GM20431 (cell line): ENCODE measurements around the gene SPARC.

Experiments used
- in situ Hi-C: fragments of 300-500 bp; cut with MseI, MboI; formaldehyde crosslinking; loops from one replicate; pipeline ENCODE4 v1.15.0; 2020; ENCODE audit warnings: low sequenced_read_pairs; ENCODE audit not compliant: unreplicated experiment

SPARC gene

DNA sequence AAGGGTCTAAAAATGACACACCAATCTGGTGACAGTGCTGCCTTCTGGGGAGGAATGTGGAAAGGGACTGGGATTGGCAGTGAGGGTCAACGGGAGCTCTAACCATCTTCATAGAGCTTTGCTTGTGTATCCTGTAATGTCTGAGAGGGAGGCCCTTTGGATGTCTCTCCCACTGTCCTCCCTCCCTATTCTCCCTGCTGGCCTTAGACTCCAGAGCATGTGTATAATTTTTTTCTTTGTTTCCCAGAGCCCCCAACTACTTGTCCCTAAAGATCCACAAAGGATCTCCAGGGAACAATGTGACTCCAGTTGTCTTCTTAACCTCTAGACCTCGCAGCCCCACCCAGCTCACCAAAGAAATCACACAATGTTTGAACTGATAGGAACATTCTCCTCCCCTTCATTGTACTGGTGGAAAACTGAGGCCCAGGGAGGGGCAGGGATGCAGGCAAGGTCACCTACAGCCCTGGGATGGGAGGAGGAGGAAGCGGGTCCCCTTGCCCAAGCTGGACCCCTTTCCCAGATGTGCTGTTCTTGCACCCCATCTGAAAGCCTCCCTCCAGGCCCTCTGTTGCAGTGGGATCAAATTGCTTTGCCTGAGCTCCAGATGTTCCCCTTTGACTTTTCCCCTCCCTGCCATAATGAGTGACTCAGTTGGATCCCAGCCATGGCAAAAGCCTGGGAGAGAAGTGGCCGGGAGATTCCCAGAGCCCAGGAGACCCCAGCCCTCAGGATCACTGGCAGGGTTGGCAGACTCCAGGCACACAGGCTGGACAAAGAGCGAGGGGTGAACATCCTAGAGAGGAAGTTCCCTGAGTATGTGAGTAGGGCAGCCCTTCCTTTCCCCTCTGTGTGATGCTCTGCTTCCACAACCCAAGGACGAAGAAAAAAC is 21.8 kb downstream of the SPARC start:
- in situ Hi-C loops, result loop anchor here (10.0 kb wide), 1 partner anchor 70 kb away; no protein-coding TSS in a partner anchor

DNA sequence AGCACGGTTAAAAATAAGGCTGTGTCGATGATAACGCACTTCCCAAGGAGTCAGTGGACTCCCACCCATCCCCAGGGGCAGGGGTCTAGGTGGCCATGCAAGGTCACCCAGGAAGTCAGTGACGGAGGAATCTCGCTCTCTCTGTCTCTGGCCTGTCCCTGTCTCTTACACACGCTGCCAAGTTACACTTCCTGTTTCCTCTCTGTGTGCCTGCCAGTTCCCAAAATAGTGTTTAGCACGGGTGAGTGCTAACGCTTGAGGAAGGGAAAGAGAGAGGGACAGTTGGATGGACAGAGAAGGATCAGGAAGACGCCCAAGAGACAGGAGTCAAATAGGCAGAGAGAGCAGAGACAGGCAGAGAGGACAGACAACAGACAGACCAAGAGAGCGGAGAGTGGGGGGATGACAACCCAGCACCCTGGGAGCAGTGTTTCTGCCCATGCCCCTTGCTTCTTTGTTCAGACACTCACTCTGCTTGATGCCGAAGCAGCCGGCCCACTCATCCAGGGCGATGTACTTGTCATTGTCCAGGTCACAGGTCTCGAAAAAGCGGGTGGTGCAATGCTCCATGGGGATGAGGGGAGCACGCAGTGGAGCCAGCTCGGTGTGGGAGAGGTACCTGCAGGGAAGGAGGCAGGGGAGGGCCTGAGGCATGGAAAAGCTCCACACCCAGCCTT is 23.0 kb downstream of the SPARC start:
- in situ Hi-C loops, result loop anchor here (10.0 kb wide), 1 partner anchor 71 kb away; no protein-coding TSS in a partner anchor

DNA sequence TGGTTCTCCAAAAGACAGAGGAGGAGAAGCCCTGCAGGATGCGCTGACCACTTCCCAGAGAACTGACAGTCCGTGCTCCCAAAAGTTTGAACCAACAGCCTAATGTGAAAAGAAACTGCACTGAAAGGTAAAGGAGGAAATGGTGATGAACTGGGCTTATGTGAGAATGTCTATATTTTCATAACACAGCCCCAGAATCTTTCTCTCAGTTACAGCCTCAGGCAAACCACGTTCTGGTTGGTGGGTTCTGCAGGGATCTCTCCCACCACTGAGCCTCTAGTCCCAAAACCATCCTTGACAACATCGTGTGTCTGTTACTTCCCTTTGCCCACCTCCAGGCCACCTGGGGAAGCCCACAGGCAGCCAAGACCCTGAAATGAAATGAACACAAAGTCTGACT is 23.9 kb downstream of the SPARC start:
- in situ Hi-C loops, result loop anchor here (10.0 kb wide), 1 partner anchor 72 kb away; no protein-coding TSS in a partner anchor

DNA sequence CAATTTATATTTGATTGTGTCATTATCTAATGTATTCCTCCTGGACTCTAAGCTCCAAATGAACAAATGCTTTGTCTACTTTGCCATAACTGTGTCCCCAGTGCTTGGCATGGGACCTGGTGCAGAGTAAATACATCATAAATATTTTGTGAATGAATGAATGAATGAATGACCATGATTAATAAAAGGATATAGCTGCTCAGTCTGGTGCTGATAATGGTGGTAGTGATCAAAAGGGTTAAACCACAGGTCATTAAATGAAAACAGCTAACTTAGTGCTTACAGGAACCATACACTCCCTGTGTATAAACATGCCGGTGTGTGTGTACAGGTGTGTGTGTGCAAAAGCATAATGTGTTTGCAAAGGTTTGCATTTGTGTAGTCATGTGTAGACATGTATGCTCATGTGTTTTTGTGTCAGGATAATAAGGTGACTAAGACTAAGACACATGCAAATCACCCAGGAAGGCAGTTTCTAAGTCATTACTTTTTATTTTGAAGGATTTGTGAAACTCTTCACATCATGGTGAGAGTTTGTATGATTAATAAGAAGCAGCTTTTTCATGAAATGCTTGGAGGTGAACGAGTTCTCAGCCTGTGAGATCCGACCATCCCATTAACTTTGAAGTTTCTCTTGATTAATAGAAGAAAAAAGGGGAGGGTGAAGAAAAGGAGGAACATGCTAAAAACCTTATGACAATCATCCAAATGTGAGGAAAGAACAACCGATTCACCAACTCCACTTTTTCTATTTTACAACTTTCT is 24.6 kb downstream of the SPARC start:
- in situ Hi-C loops, result loop anchor here (10.0 kb wide), 1 partner anchor 73 kb away; no protein-coding TSS in a partner anchor

DNA sequence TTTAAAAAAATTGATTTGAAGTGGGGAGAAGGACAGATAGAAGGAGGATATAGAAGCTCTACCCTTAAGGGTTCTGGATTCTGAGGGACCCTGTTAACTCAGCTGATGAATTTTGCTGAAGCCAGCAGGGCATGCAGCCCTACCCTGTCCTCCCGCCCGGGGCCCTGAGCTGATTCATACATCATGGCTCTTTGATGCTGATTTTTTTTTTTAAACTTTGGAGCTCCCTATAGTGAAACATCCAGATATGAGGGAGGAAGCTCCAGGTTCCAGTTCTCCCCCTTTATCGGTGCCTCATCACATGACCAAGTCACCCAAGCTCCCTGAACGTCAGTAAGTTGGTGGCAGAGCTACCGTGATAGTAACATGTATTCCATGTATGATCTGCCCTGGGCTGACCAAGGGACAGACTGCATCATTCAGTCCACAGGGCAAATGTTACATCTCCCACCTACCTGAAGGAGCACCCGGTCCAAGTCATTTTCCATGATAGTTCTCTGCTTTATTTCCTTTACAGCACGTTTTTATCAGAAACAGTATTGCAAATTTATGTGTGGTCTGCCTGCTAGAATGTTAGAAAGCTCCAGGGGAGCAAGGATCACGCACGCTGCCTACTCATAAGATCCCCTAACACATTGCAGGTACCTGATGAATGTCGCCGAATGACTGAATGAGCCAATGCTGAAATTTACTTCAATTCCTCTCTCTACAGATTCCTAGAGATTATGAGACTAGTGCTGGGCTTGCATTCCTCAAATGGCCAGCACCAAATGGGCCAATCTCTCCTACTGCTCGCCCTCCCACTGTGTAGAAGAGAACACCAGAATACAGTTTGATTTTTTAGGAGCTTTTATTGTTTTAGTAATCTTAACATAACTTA is 25.9 kb downstream of the SPARC start:
- in situ Hi-C loops, result loop anchor here (10.0 kb wide), 1 partner anchor 74 kb away; no protein-coding TSS in a partner anchor

DNA sequence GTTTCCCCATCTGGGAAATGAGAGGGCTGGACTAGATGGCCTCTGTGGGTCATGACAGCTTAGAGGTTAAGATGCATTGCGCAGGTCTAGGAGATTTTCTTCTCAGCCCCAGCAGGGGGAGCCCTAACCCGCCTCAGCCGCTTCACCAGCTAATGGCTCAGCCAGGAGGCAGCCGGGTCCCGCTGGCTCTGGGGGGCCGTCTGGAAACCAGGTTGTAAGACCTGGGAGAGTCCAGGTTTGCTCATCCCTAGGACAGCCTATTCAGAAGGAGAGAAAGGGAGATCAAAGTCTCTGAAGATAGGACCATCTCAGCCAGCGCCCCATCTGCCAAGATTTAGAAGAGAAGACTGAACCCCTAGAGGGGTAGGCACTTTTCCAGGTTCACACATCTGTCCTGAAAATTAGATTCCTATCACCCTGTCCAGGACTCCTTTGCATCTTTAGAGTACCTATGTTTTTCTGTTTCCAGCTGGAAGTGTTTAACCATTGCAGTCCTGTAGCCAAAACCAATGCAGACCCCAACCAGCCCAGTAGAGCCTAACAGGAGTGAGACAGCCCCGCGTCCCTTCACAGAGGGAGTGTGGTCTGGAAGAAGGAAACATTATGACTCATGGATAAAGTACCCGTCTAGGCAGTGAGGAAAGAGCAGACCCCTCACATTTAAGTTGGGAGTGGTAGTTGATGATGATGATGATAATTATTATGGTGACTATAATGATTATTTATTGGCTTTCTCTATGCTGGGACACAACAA is 27.5 kb downstream of the SPARC start:
- in situ Hi-C loops, result no loop called here

DNA sequence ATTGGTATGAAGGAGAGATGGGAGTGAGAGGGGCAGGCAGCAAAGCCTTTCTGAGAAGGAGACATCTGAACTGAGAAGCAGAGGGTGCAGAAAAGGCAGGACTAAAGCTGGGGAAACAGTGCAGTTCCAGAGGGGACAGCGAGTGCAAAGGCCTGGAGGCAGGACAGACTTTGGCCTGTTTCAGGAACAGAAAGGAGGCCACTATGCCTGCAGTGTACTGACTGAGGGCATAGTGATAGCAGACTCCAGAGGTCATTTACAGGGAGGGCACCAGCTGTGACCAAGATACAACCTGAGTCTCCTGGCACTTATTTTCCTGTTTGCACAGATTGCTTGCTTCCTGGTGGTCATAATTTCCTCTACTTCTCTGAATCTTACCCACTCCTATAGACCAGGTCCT is 29.6 kb downstream of the SPARC start:
- in situ Hi-C loops, result no loop called here

DNA sequence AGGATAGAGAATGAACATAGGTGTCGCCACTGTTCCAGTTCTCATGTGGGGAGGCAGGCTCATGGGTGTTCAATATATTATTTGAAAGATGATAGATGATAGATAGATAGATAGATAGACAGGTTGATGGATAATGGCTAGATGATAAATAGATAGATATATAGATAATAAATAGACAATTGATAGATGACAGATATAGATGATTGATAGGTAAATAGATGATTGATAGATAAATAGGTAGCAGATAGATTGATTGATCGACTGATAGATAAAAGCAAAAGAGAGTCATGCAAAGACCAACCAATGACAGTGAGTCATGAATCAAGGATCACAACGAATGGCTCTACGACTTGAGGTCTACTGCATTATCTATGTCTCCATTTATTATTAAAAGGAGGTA is 30.4 kb downstream of the SPARC start:
- in situ Hi-C loops, result no loop called here

DNA sequence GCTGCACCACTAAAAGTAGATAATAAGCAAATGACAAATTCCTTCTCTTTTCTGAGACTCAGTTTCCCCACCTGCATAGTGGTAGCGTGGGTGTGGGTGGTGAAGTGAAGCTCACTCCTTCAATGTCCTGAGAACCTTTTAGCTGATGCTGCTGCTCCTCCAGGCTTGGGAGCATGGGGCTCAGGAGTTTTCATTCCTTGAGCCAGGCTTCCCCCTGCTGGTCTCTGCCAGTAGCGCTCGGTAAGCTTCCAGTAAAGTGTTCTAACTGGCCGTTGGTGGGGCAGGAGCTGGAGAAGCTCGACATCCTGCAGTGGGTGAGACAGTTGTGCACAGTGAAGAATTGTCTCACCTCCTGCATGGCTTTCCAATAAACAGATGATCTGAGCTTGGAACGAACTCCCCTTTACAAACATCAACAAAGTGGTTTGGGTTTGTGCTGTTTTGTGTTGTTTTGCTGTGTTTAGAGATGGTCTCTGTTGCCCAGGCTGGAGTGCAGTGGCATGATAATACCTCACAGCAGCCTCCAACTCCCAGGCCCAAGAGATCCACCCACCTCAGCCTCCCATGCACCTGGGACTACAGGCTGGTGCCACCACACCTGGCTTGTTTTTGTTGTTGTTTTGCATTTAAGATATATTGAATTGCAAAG is 34.6 kb downstream of the SPARC start:
- in situ Hi-C loops, result no loop called here

DNA sequence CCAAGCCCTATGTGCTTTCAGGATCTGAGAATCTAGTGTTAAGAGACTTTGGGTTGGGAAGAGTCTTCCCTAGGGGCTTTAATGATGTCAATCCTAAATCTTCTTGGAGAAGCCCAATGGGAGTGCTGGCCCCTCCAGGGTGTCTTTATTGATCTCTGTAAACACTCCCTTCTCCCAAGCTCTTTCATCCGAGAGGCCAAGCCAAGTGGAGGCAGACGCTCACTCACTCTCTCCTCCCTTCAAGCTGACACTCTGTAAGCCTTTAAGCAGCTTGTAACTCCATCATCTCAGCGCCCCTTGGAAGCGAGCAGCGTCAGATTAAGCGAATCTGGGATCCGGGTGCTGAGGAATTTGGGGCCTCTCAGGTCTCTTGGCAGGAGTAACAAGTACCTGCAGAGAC is 37.7 kb downstream of the SPARC start:
- in situ Hi-C loops, result no loop called here

DNA sequence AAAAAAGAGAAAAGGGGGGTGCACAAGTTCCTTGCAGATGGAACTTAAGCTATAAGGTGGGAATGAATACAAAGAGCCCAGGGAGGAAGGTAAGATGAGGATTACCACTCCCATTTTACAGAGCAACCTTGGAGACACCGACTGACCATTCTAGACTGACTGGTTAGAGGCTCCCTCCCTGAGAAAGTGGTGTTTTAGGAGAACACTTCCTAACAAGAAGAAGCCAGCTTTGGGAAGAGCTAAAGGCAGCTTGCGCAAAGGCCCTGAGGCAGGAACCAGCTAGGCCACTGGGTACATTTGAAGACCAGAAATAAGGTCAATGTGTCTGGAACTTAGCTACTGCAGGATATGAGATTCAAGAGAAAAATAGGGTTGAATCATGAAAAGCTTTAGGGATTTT is 38.6 kb downstream of the SPARC start:
- in situ Hi-C loops, result no loop called here

DNA sequence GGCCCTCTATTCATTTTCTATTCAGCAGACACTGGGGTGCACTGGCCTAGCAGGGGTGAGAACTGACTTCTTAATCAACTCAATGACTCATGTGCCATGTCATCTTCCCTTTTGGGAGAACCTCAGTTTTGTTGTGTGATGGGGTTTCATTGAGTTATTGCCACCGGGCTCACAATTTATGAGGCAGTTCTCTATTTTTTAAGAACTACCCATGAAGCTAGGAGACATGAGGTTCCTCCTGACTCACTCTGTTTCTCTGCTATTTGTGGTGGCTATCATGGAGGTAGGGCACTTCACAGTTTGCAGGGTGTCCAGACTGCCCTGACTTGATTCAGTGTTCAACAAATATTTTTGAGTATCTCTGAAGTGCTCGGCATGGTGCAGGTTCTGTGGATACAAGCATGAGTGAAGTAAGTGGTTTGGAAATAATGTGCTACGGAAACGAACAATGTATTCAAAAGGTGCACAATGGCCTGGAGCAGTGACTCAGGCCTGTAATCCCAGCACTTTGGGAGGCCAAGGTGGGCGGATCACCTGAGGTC is 39.3 kb downstream of the SPARC start:
- in situ Hi-C loops, result no loop called here

DNA sequence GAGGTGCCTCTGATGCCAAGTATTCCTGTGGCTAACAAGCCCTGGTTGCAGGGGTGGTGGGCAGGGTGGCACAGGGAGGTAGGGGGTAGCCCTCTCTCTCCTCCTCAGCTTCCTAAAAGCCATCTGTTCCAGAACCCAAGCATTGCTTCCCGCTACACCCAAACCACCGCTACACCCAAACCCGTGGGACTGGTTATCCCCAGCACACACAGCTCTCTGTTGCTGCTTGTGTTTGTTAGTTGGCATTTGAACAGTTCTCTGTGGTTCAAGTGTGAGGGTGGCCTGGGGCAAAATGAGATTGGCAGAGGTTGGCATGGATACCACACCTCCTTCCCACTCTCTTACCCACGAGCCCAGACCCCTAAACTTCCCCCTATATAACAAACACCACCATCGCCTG is 40.4 kb downstream of the SPARC start:
- in situ Hi-C loops, result no loop called here

DNA sequence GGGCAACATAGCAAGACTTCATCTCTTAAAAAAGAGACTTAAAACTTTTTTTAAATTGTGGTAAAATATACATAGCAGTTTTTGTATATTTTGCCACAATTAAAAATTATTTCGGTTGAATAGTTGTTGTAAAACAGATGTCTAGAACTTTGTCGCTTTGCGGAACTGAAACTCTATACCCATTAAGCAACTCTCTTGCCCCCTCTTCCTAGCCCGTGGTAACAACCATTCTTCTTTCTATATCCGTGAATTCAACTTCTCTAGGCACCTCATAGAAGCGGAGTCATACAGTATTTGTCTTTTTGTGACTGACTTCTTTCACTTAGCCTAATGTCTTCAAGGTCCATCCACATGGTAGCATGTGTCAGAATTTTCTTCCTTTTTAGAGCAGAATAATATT is 43.3 kb downstream of the SPARC start:
- in situ Hi-C loops, result no loop called here

DNA sequence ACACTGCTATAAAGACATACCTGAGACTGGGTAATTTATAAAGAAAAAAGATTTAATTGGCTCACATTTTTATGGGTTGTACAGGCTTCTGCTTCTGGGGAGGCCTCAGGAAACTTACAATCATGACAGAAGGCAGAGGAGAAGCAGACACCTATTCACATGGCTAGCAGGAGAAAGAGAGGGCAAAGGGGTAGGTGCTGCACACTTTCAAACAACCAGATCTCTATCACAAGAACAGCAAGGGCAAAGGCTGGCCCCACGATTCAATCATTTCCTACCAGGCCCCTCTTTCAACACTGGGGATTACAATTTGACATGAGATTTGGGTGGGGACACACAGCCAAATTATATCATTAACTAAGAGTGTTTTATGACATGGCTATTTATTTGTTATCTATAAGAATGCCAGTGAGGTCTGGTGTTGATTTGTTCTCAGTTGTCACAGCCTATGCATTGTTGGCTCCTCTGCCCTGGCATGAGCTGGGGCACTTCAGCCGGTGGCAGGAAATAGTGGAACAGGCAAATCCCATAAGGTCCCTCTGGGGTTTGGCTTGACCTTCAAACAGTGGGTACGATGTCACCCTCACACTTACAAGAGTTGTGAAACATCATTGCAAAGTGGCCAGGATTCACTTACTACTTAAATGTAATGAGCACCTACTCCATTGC is 44.1 kb downstream of the SPARC start:
- in situ Hi-C loops, result no loop called here

DNA sequence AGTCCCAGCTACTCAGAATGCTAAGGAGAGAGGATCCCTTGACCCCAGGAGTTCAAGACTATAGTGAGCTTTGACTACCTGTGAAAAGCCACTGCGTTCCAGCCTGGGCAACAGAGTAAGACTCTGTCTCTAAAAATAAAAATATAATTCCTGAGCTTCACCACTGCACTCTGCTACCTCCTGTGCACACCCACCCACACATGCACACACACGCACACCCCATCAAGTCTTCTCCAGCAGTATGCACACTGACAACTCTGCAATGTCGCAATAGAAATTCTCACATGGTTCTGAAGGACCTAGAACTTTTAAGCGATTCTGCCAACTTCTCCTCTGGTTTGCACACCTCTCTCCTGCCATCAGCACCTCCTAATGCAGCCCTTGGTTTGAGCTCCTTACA is 48.1 kb downstream of the SPARC start:
- in situ Hi-C loops, result no loop called here

DNA sequence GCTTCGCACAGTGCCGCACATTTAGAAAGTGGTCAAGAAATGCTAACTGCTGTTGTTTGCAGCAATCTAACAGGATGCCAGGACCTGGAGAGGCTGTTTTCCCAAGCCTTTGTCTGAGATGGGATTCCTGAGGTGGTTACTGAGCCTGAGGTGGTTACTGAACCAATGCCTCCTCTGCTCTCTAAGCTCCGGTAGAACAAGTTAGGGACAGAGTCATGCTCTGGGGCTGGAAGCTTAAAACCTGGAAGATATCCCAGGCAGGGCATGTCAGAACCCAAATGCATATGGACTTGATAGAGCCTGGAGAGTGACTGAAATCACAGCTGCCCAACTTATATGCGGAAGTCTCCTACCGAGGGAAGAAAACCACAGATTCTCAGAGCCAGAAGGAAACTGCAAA is 49.0 kb downstream of the SPARC start:
- in situ Hi-C loops, result no loop called here

DNA sequence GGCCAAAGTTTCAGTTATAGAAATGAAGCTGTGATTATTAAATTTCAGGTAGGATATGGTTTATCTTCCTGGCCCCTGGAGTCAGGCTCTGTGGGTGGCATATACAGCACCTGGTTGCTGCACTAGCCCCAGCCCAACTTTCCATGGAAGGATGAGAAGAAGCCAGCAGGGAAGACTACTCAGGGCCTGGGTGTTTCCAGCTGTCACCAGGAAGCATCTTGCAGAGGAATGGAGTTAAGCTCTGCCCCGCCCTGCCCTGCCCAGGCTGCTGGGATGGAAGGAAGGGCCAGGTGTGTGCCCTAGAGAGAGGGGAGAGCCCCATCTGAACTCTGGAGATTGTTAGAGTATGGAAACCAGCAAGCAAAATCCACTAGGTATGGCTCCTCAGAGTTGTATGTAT is 52.8 kb downstream of the SPARC start:
- in situ Hi-C loops, result no loop called here
